GM21360 (cell line): ENCODE measurements around the gene ZNF674.
A peak's percentile ranks its signal among the peaks of the same experiment; 100 is the strongest.
"Not testable (repeated sequence)": the region's sequence is repeated elsewhere in the genome, so short reads cannot be mapped to it uniquely, and the experiment has no call there.

Experiments used
- ATAC-seq: cut with Tn5 transposase; IDR thresholded peaks from one replicate; pipeline ENCODE4 v1.9.1; 2021; ENCODE audit warnings: mild to moderate bottlenecking, moderate library complexity; ENCODE audit not compliant: unreplicated experiment

Gene ZNF674

DNA sequence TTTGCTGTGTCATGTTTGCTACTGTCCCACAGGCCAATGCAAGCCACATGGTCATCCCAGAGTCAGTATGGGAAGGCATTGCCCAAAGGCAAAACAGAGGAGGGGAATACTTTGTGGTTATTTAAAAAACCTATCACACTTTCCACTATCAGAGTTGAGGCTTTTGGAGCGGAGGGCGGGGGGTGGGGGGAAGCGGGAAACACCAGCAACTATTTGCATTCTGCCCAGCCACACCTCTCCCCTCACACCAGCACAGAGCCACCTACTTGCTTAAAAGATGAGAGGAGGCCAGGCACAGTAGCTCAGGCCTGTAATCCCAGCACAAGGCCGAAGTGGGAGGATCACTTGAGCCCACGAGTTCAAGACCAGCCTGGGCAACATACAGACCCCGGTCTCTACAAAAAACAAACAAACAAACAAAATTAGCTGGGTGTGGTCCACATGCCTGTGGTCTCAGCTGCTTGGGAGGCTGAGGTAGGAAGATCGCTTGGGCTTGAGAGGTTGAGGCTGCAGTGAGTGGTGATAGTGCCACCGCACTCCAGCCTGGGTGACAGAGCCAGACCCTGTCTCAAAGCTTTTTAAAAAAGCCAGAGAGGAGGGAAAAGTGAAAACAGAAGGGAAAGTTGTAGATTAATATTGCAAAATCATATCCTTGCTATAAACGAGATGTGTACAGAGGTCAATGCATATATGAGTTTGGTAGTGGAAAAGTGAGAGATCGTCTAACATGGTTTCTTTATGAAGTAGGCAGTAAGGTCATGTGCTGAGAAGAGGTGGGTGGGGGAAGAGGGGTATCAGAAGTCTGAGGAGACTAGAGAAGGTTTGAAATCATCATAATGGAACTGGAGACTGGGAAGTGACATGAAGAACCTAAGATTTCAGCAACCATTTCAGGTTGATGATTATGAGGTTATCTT, 26.5 kb upstream of the ZNF674 start:
- ATAC-seq = no peak

DNA sequence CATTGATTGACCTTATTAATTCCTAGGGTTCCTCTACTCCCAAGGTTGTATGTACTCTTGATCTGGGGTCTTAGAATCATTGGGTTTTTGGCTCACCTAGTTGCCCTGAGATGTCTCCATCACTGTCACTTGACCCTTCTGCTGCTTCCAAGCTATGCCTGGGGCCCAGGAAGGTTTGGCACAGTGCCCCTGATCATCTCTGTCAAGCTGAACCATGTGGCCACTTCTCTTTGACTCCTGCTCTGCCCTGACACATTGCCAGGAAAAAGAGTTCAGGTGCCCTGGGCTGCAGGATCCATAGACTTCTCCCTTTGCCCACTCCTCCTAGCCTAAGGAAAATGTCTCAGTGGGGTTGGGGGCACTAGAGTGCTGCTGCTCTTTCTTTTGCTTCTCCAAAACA, 24.4 kb upstream of the ZNF674 start:
- no peak for ATAC-seq

GRCh38 chrX:46567388-46567787, 22.2 kb upstream of the ZNF674 start:
- ATAC-seq = no peak

DNA sequence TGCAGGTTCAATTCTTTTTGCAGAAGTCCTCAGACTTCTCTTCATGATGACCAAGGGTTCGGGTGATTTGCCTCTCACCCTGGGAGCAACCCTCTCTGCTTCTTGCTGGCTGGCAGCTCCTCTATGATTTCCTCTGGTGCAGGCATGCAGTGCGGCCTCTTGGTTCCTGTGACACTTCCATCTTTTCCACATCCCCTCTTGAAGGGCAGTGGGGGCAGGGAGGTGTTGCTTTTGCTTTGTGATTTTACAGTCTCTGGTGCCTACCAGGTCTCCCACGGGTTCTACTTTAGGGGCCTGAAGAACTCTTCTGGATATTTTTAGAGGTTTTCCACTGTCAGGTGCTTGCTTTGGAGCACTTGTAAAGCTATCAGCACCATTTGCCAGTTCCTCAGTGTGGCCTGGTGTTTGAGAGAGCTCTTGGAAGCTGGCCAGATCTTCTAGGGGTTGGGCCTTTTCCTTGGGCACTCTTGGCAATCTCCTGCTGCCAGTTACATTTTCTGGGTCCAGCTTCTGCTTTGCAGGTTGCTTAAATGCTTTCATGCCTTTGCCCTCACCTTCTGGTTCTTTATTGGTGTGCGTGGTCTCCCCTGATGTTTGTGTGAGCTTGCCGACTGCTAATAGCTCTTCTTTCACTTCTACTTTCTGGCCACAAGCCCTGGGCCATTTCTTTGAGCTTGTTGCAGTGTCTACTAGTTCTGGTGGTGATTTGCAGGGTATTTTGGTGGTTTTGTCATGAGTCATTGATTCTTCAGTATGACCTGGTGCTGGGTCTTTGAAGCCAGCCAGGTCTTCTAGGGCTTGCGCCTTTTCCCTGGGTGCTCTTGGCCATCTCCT, 16.8 kb upstream of the ZNF674 start:
- ATAC-seq = peak; percentile 99

- no peak for ATAC-seq
Measured at GRCh38 chrX:46559062-46559461, 13.8 kb upstream of the ZNF674 start.

- ATAC-seq = no peak
Measured at GRCh38 chrX:46554942-46555341, 9.7 kb upstream of the ZNF674 start.

GRCh38 chrX:46553935-46554334, 8.7 kb upstream of the ZNF674 start:
- ATAC-seq = no peak

DNA sequence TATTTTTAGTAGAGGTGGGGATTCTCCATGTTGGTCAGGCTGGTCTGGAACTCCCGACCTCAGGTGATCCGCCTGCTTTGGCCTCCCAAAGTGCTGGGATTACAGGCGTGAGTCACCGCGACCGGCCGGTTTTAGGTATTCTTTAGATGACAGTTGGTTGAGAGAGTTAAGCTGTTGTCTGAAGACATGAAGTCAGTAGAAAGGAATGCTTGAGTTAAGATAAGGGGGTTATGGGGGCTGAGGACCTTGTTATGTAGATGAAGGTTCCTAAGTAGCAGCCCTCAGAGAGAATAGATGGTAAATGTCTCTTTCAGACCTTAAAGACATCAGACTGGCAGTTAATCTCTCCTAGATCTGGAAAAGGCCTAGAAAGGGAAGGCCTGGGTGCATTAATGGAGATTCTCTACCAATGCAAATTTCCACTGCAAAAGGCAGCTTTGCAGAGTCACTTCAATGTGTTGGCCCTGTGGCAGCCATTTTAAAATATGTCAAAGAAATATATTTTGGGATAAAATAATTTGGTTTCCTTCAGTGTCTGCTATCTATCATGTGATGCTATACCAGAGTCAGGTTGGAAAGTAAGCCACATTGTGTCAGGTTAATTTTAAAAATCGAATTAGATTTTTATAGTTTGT, 6.4 kb upstream of the ZNF674 start:
- ATAC-seq = no peak

DNA sequence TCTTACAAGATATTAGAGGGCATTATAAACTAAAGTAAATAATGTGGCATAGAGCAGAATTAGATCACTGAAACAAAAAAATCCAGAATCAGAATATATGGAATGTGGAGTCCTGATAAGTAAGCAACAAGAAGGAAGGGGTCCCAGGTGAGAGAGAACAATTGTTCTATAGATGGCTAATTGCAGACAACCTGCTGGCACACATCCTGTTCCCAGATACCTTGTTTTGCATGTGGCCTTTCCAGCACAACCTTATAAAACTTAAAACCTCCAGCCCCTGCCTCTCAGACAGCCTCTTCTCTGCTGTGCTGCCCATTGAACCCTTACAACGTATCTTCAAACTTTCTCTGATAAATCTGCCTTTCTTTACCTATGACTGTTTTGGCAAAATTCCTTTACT, 4.7 kb upstream of the ZNF674 start:
- no peak for ATAC-seq

DNA sequence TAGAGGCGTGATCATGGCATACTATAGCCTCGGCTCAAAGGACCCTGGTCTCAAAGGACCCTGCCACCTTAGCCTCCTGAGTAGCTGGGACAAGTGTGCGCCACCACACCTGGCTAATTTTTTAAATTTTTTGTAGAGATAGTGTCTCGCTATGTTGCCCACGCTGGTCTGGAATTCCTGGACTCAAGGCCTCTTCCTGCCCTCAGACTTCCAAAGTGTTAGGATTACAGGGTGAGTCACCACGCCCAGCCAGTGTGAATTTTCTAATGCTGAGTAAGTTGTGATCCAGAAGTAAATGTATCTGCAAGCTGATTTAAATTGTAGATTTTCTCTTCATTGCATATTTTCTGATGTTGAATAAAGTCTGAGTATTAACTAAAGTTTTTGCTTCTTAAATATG, 2.6 kb upstream of the ZNF674 start:
- ATAC-seq = no peak

- ATAC-seq = not testable (repeated sequence)
Measured at GRCh38 chrX:46544527-46544926, 694 bp downstream of the ZNF674 start.

DNA sequence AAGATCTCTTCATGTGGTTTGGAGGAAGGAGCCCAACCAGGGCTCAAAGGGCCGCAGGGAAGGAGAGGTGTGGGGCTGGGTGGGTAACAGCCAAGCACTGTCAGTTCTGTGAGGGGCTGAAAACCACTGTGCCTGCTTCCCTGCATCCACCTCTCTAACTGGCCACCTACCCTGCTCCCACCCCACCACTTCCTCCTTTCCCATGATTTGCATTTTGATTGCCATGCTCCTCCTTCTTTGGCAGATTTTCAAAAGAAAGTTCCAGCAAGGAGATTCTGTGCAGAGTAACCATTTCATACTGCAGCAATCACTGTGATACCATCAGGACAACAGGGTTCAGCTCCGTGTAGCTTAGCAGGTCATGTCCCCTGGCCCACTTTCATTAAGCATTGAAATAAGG, 1.8 kb downstream of the ZNF674 start:
- ATAC-seq = no peak

DNA sequence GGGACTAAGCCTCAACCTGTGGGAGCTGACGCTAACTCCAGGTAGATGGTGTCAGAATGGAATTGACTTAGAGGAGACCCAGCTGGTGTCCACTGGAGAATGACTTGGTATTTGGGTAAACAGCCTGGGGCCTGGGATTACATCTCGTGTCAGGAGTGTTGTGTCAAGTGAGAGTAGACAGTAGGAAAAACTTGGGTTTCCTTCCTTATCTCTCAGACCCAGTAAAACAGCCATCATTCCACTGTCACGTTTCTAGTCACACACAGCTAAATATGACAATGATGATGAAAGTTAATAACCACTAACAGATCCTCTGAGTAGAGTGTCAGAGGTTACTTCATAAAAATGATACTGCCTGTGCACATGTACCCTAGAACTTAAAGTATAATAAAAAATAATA, 13.8 kb downstream of the ZNF674 start:
- no peak for ATAC-seq

DNA sequence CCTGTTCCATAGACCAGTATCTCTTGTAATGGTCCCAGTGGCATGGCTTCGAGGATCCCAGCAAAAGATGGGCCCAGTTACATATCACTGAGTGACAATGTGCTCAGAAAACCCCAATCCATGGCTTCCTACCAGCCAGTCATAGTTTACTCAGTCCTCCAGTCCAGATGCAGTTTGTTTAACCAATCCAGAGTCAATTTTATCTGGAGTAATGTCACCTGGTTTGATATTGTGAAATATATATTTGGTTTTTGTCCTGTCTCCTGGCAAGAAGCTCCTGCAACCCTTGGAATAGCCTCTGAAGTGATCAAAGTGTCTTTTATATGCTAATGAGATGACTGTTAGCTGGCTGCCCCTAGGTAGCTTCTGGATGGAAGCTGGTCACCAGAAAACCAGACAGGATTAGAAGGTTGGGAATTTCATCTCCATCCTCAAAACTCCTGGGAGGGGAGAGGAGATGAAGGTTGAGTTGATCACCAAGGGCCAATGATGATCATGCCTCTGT, 14.8 kb downstream of the ZNF674 start:
- not testable (repeated sequence) for ATAC-seq

DNA sequence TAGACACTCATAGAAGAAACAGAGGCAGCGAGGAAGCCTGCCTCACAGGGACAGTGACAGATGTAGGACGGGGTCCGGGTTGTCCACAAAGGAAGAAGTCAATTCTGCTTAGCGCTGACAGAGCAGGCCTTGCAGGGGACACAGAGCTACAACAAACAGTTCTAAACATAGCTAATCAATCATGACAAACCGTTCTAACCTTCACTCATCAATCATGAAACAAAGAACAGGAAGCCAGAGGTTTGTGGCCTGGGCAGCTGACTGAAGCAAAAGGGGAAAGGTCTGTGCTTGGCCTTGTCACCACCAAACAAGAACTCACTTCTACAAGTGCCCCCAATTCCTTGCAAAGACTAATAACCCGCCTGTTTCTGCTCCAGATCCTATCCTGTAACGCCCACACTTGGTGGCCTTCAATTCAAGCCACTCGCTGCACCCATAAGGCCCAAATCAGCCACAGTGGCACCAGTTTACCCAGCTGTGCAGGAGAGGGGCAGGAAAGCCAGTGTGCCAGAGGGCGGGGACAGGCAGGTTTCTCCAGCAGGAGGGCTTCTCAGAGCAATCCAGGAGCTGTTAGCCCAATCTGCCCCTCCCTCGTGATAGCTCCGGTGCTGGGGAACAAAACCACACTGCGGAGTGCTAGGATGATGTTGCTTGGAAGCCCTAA, 15.3 kb downstream of the ZNF674 start:
- ATAC-seq = not testable (repeated sequence)

DNA sequence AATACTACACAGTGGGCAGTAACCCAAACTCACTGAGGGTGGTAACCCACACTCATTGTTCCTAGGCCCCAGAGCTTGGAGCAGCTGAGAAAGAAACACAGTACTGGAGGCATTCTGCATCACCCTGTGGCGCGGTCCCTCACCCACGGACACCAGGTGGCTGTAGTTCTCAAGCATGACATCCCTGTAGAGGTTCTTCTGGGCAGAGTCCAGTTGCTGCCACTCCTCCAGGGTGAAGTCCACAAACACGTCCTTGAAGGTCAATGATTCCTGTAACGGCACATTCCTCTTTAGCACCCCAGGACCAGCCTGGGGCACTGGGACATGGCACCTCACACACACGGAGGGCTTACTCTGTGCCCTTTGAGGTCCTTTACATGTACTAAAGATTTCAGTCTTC, 16.6 kb downstream of the ZNF674 start:
- ATAC-seq = not testable (repeated sequence)

DNA sequence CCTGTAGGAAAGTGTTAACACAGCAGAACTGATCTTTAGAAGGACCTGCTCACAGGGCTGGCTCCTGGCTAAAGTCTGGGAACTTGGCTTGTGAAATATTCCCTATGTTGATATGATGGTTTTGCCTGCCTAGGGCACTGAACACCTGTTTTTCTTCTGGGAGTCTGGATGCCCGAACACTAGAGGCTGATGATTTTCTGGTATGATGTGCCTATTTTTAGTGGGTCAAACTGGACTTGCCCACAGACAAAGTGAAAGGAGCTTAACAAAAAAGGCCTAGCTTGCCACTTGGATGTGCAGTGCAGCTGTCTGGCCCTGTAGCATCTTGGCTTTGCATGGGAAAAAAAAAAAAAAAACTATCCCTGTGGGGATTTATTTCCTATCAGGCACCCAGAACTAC, 39.1 kb downstream of the ZNF674 start:
- no peak for ATAC-seq

- no peak for ATAC-seq
Measured at GRCh38 chrX:46502848-46503247, 42.4 kb downstream of the ZNF674 start.

DNA sequence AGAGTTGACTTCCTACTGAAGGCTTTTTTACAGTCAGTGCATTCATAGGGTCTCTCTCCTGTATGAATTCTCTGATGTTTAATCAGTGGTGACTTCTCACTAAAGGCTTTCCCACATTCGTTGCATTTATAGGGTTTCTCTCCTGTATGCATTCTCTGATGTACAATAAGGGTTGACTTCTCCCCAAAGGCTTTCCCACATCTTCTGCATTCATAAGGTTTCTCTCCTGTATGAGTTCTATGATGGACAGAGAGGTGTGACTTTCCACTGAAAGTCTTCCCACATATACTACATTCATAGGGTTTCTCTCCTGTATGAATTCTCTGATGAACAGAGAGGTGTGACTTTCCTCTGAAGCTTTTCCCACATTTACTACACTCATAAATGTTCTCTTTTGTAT, 45.2 kb downstream of the ZNF674 start:
- ATAC-seq = no peak

DNA sequence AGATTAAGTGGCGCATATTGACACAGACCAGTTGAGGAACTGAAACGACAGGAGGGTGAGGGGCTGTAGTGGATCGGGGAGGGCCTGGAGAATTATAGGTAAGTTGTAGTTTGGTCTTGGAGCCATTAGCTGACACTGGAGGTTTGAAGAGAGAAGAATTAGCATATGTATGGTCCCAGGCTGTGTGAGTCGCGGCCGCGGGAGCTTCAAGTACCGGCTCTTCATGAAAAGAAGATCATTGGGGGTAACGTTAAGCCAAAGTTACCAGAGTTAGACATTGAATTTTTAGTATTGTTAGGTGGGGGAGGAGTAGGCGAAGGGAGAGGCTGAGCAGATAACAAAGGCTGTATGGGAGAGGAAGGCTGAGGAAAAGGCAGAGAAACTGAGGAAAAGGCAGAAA, 56.5 kb downstream of the ZNF674 start:
- no peak for ATAC-seq

DNA sequence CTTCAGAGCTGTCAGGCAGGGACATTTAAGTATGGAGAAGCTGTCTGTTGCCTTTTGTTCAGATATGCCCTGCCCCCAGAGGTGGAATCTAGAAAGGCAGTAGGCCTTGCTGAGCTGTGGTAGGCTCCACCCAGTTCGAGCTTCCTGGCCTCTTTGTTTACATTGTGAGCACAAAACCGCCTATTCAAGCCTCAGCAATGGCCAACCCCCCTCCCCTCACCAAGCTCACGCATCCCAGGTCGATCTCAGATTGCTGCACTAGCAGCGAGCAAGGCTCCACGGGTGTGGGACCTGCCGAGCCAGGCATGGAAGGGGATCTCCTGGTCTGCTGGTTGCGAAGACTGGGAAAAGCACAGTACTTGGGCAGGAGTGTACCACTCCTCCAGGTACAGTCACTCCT, 59.3 kb downstream of the ZNF674 start:
- ATAC-seq = no peak
